Brain microvascular endothelial cell (primary cell): Measurements from ENCODE around the gene ZSCAN10.
"Not testable (repeated sequence)": the region's sequence is repeated elsewhere in the genome, so short reads cannot be mapped to it uniquely, and the experiment has no call there.

Experiments used
- DNase-seq: peaks from one replicate; pipeline ENCODE4 v3.0.0-alpha.2; 2020
- H3K27ac ChIP-seq: fragments of 250-450 bp; sonication (Bioruptor Pico); 2 replicates; pipeline ENCODE4 v1.5.1; 2020; ENCODE audit warnings: mild to moderate bottlenecking, moderate library complexity
- H3K27me3 ChIP-seq: fragments of 250-450 bp; sonication (Bioruptor Pico); replicated peaks from 2 replicates; pipeline ENCODE4 v1.5.1; 2020; ENCODE audit warnings: mild to moderate bottlenecking
- H3K36me3 ChIP-seq: fragments of 250-450 bp; sonication (Bioruptor Pico); replicated peaks from 2 replicates; pipeline ENCODE4 v1.5.1; 2020; ENCODE audit warnings: mild to moderate bottlenecking
- H3K4me3 ChIP-seq: 2 replicates; pipeline ENCODE4 v1.5.1; 2011; ENCODE audit warnings: low read depth, mild to moderate bottlenecking, control low read depth, low read length, moderate library complexity
- CTCF ChIP-seq: IDR thresholded peaks from 2 replicates; pipeline ENCODE4 v1.5.1; 2011; ENCODE audit warnings: low read depth, mild to moderate bottlenecking, moderate library complexity, low read length, control low read depth, inconsistent platforms; ENCODE audit errors: missing control alignments
- in situ Hi-C: cut with HindIII; loops from 2 replicates; pipeline ENCODE4 v1.10.0; 2017; ENCODE audit warnings: low sequenced_read_pairs, low pct_ligation_motif_present

Gene ZSCAN10

GRCh38 chr16:3085868-3086595, 13.1 kb downstream of the ZSCAN10 start:
- no peak overlapping the region for H3K4me3 ChIP-seq
- no peaks in the 10 kb centered on the region for H3K27me3 ChIP-seq
- TF ChIP-seq CTCF, result no peak
- H3K27ac ChIP-seq, result no peak overlapping the region
- no peaks in the 10 kb centered on the region for H3K36me3 ChIP-seq
- in situ Hi-C loops, result no loop called here
- DNase-seq, result no peak

GRCh38 chr16:3084969-3085670, 14.0 kb downstream of the ZSCAN10 start:
- no peak for TF ChIP-seq CTCF
- no peaks in the 10 kb centered on the region for H3K27me3 ChIP-seq
- in situ Hi-C loops, result no loop called here
- H3K36me3 ChIP-seq, result no peaks in the 10 kb centered on the region
- H3K4me3 ChIP-seq, result no peak overlapping the region
- no peak overlapping the region for H3K27ac ChIP-seq
- no peak for DNase-seq

- no peak for DNase-seq
- no peak for TF ChIP-seq CTCF
- H3K27ac ChIP-seq, result no peak overlapping the region
- H3K27me3 ChIP-seq, result no peaks in the 10 kb centered on the region
- no peaks in the 10 kb centered on the region for H3K36me3 ChIP-seq
- no peak overlapping the region for H3K4me3 ChIP-seq
- in situ Hi-C loops, result no loop called here
These were observed 14.6 kb downstream of the ZSCAN10 start for GRCh38 chr16:3084491-3084890.

- H3K4me3 ChIP-seq, in situ Hi-C loops, H3K36me3 ChIP-seq, DNase-seq, H3K27me3 ChIP-seq, H3K27ac ChIP-seq: not testable (repeated sequence)
These were observed 15.7 kb downstream of the ZSCAN10 start for GRCh38 chr16:3083408-3083807.

- H3K27me3 ChIP-seq, H3K27ac ChIP-seq, H3K36me3 ChIP-seq, H3K4me3 ChIP-seq, DNase-seq, in situ Hi-C loops: not testable (repeated sequence)
These were observed 17.1 kb downstream of the ZSCAN10 start for GRCh38 chr16:3081957-3082356.

- no peak overlapping the region for H3K4me3 ChIP-seq
- peaks cover 2% of the 10 kb centered on the region for H3K27me3 ChIP-seq
- H3K36me3 ChIP-seq, result no peaks in the 10 kb centered on the region
- no peak for TF ChIP-seq CTCF
- no peak for DNase-seq
- in situ Hi-C loops, result no loop called here
- no peak overlapping the region for H3K27ac ChIP-seq
These were observed 19.1 kb downstream of the ZSCAN10 start for GRCh38 chr16:3080024-3080423.

- no peak for DNase-seq
- no peaks in the 10 kb centered on the region for H3K36me3 ChIP-seq
- no peak overlapping the region for H3K27ac ChIP-seq
- in situ Hi-C loops, result no loop called here
- H3K27me3 ChIP-seq, result peaks cover 2% of the 10 kb centered on the region
- H3K4me3 ChIP-seq, result no peak overlapping the region
- no peak for TF ChIP-seq CTCF
These were observed 22.5 kb downstream of the ZSCAN10 start for GRCh38 chr16:3076577-3076976.

- H3K36me3 ChIP-seq, in situ Hi-C loops, H3K27ac ChIP-seq, H3K4me3 ChIP-seq, DNase-seq, H3K27me3 ChIP-seq: not testable (repeated sequence)
These were observed 23.1 kb downstream of the ZSCAN10 start for GRCh38 chr16:3075946-3076345.
